IPS-NIHi11 (cell line): ENCODE measurements around the gene MEOX1.
A peak's percentile ranks its signal among the peaks of the same experiment; 100 is the strongest.

ENCODE experiments used
- DNase-seq: peaks from one replicate; pipeline ENCODE4 v3.0.0; 2012; ENCODE audit warnings: mixed read lengths, low spot score

Gene MEOX1

GRCh38 chr17:43679911-43680310 lies 18.2 kb upstream of the MEOX1 start:
- no peak for DNase-seq

GRCh38 chr17:43679401-43679800 lies 17.7 kb upstream of the MEOX1 start:
- DNase-seq, result no peak

GRCh38 chr17:43676471-43676870 lies 14.7 kb upstream of the MEOX1 start:
- no peak for DNase-seq

- DNase-seq, result no peak
These were observed 12.7 kb upstream of the MEOX1 start for GRCh38 chr17:43674394-43674793.

DNA sequence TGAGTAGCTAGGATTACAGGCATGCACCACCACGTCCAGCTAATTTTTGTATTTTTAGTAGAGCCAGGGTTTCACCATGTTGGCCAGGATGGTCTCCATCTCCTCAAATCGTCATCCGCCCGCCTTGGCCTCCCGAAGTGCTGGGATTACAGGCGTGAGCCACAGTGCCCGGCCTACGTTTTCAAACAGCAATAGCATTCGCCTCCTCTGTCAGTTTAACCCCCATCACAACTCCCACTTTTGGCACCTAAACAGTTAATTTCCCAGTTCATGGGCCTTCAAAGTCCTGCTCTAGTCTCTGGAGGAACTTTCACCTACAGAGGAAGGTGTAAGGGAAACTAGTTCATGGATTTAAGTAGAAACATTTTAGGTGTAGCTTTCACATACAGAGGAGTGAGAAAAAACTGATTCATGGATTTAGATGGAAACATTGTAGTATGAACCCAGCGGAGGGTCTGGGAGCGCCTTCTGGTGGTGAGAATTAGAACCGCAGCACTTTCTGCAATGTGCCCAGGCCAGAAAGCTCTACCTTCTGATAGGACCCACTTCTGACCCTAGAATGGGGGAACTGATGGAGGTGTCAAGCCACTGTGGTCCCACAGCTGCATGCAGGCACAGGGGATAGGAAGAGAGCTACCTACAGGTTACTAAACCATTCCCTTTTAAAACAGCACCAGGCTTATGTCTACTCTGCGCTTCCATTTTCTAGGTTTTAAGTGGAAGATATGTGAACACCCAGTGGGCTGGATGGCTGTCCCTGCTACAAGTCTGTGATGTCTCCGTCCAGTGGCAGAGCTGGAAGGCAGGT lies 12.0 kb upstream of the MEOX1 start:
- DNase-seq, result peak; percentile 71

DNA sequence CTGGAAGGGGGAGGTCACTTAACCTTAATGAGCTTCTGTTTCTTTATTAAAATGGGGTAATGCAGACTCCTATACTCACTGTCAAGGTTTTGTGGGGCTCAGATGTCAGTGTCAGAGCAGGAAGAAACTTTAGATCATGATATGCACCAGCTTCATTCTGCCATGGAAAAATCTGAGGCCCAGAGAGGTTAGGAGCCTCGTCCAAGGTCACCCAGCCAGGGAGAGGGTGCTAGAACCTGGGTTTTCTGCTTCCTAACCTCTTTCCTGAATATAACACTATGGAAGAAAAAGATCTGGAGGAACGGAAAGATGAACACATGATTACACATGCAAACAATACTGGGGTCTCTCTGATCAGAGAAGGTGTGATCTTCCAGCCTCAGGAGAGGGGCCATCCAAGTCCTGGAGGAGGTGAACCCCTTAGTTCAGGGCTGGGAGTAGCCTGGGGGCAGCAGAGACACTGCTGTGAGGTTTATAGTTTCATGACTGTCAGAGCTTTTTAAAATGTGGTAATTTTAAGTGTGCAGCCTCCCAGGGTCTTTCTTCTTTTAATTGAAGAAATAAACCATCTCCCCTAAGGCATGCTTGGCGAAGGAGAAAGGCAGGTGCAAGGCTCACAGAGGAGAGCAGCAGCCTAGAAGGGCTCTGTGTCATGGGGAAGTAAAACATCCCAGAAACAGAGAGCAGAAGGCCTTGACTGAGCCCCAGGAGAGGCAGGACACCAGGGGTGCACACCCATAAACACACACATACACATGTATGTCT lies 10.2 kb upstream of the MEOX1 start:
- no peak for DNase-seq

GRCh38 chr17:43671031-43671692 lies 9.4 kb upstream of the MEOX1 start:
- DNase-seq, result no peak

DNA sequence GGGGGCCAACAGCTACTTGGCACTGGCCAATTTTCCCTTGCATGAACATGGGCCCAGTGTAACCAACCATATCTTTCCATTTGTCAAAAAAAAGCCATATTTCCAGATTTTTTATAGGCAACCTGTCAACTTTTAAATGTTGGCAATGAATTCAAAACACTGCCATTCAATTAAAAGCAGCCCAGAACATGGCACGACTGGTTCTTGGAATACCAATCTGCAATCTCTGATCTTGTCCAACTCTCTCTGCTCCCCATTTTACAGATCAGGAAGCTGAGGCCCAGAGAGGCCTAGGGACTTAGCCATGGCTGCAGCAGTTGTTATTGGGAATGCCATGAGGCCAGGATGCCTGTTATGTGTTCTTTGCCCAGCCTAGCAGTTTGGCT lies 8.9 kb upstream of the MEOX1 start:
- no peak for DNase-seq

GRCh38 chr17:43669971-43670644 lies 8.4 kb upstream of the MEOX1 start:
- peak; percentile 65 for DNase-seq

- no peak for DNase-seq
These were observed 6.2 kb upstream of the MEOX1 start for GRCh38 chr17:43667947-43668348.

DNA sequence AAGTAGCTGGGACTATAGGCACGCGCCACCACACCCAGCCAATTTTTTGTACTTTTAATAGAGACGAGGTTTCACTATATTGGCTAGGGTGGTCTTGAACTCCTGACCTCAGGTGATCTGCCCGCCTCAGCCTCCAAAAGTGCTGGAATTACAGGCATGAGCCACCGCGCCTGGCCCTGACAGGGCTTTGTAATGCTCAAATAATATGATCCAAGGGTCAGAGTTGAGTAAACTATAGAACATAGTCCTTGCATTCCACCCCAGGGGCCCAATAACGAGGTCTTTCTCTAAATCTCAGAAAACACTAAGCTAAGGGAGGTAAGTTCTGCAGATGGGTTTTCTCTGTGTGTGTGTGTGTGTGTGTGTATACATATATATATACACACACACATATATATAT lies 5.8 kb upstream of the MEOX1 start:
- DNase-seq, result no peak

- DNase-seq, result no peak
These were observed 4.2 kb upstream of the MEOX1 start for GRCh38 chr17:43665937-43666236.

- peak; percentile 64 for DNase-seq
These were observed 3.6 kb upstream of the MEOX1 start for GRCh38 chr17:43665084-43665936.

DNA sequence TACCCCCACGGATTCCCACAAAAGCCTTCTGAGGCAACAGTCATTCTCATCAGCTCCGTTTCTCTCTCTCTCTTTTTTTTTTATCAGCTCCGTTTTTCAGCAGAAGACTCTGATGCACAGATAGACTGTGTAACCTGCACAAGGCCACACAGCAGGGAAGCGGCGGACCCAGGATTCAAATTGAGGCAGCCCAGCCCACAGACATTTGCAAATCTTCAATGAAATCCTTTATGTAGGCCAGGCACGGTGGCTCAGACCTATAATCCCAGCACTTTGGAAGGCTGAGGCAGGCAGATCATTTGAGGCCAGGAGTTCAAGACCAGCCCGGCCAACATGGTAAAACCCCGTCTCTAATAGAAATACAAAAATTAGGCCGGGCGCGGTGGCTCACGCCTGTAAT lies 2.4 kb upstream of the MEOX1 start:
- DNase-seq, result no peak

GRCh38 chr17:43663383-43663782 lies 1.7 kb upstream of the MEOX1 start:
- DNase-seq, result no peak

- peak; percentile 46 for DNase-seq
These were observed 855 bp upstream of the MEOX1 start for GRCh38 chr17:43662413-43663141.

- no peak for DNase-seq
These were observed 767 bp downstream of the MEOX1 start for GRCh38 chr17:43660816-43661493.

DNA sequence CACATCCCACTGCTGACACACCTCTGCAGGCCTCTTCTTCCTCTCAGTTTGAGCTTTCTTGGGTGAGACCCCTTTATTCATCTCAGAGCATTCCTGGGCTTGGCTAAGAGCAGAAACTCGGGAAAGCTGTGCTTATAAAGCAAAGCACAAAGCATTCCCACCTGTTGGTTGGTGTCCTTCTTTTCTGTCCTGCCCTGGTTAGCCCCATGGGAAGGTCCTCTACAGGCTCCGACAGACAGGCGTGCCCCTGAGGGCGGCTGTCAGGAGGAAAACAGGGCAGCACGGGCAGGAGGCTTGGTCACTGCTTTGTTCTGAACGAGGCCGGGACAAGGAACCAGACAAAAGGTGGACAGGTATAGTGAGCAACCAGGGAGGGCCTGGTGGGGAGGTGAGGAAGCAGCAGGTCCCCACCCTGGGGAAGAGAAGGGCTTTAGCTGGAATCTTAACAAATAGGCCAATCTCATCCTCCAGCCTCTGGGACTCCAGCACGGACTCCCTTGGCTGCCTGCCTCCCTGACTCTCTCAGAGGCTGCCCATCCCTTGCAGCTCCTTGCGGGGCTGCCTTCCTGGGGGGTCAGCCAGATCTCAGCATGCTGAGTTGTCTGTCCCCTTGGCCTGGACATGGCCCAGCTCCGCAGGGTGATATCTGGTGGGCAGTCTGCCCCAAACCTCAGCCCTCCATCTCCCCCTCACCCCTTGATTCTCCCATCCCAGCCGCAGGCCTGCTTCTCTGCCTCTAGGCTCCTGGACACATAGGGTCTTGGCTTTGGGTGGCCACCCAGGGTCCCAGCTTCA lies 1.7 kb downstream of the MEOX1 start:
- DNase-seq, result no peak

DNA sequence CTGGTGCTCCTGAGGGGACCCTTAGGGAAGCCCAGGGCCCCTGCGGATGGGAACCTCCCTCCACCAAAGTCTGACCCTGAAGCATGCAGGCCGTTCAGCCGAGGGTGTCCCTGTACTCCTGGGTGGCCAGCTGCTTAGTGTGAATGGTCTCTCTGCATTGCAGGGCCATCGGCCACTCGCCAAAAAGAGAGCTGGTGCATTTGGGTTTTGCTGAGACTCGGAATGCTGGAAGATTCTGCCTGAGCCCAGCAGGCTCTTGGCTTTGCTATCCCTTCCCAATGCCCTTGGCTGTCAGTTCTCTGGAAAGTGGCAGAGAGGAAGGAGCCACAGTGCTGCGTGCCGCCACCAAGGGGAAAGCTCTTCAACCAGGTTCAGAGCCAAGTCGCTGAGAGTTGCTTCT lies 2.8 kb downstream of the MEOX1 start:
- DNase-seq, result no peak
